ENCODE results near the gene ZBTB48.
A peak's percentile ranks its signal among the peaks of the same experiment; 100 is the strongest.

ZBTB48 gene

GRCh38 chr1:6614019-6614928 is 34.5 kb downstream of the ZBTB48 start:
- DNase-seq: no peak

GRCh38 chr1:6614929-6615785 is 35.4 kb downstream of the ZBTB48 start:
- DNase-seq: no peak

- no peak for DNase-seq
Measured at GRCh38 chr1:6619045-6619444, 39.3 kb downstream of the ZBTB48 start.

- no peak for DNase-seq
Measured at GRCh38 chr1:6621429-6622391, 41.9 kb downstream of the ZBTB48 start.

- no peak for DNase-seq
Measured at GRCh38 chr1:6622396-6623152, 42.8 kb downstream of the ZBTB48 start.

- no peak for DNase-seq
Measured at GRCh38 chr1:6623269-6623965, 43.6 kb downstream of the ZBTB48 start.

GRCh38 chr1:6624710-6625583 is 45.2 kb downstream of the ZBTB48 start, which contains the start of gene THAP3:
Gene THAP3, plus strand, starts transcription at chr1:6624868. Its CDS starts 351 bp downstream, at chr1:6625219.
- DNase-seq: peak; percentile 52

- DNase-seq: no peak
Measured at GRCh38 chr1:6625584-6626149, 45.9 kb downstream of the ZBTB48 start.

- no peak for DNase-seq
Measured at GRCh38 chr1:6627031-6627430, 47.2 kb downstream of the ZBTB48 start.

- DNase-seq: no peak
Measured at GRCh38 chr1:6627841-6628545, 48.2 kb downstream of the ZBTB48 start.

- no peak for DNase-seq
Measured at GRCh38 chr1:6628971-6629479, 49.2 kb downstream of the ZBTB48 start.

GRCh38 chr1:6630027-6630426 is 50.2 kb downstream of the ZBTB48 start:
- DNase-seq: no peak

GRCh38 chr1:6631058-6631457 is 51.3 kb downstream of the ZBTB48 start:
- no peak for DNase-seq

GRCh38 chr1:6632588-6633514 is 53.1 kb downstream of the ZBTB48 start:
- DNase-seq: no peak

GRCh38 chr1:6634371-6635052 is 54.7 kb downstream of the ZBTB48 start:
- no peak for DNase-seq

GRCh38 chr1:6635161-6635909 is 55.5 kb downstream of the ZBTB48 start:
- DNase-seq: no peak

Data from NCI-H774 (cell line).